ENCODE measurements around the gene TEAD3. TPM values are rescaled to one million over a fixed set of nuclear protein-coding genes. Genes with fewer than 3 reads are reported as not detected.

Gene TEAD3
- total RNA-seq, 4 donors from 2014 or later: 39.0 to 55.4 (median 51.5) TPM

DNA sequence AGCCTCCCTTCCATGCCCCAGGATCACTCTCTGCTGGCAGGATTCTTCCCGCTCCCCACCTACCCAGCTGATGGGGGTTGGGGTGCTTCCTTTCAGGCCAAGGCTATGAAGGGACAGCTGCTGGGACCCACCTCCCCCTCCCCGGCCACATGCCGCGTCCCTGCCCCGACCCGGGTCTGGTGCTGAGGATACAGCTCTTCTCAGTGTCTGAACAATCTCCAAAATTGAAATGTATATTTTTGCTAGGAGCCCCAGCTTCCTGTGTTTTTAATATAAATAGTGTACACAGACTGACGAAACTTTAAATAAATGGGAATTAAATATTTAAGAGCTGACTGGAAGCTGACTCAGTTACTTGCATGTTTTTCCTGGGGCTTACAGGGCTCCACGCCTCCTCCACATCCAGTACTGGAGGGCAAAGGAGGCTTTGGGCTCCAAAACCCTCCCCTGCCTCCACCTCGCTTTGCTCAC is 69.0 kb downstream of the TEAD3 start:
- H3K36me3 ChIP-seq: peaks cover 44% of the 10 kb centered on the region
- no peak overlapping the region for H3K27ac ChIP-seq
- no peak for TF ChIP-seq POLR2A (IDR thresholded peaks at IDR 0.05)
- no peak for TF ChIP-seq EP300 (IDR thresholded peaks at IDR 0.05)
- no peak for TF ChIP-seq CTCF (IDR thresholded peaks at IDR 0.05)
- no peak for TF ChIP-seq POLR2AphosphoS5 (IDR thresholded peaks at IDR 0.05)
- no peak overlapping the region for H3K4me3 ChIP-seq
- 93% methylated on average over 9 of the region's 9 CpGs for WGBS
- no peak for DNase-seq (ENCODE audit: low spot score in 2 of 2)
- no peaks in the 10 kb centered on the region for H3K4me1 ChIP-seq
- H3K9me3 ChIP-seq: peaks cover 7% of the 10 kb centered on the region
- no peaks in the 10 kb centered on the region for H3K27me3 ChIP-seq

- Histone ChIP-seq H3K36me3 (peaks cover 46% of the 10 kb centered on the region), H3K27me3 (no peaks in the 10 kb centered on the region), H3K4me3 (no peak overlapping the region), H3K9me3 (peaks cover 7% of the 10 kb centered on the region), H3K27ac (no peak overlapping the region), H3K4me1 (no peaks in the 10 kb centered on the region)
- TF ChIP-seq POLR2A (IDR thresholded peaks at IDR 0.05) (no peak), CTCF (IDR thresholded peaks at IDR 0.05) (no peak), POLR2AphosphoS5 (IDR thresholded peaks at IDR 0.05) (no peak), EP300 (IDR thresholded peaks at IDR 0.05) (no peak)
- no peak for DNase-seq (ENCODE audit: low spot score in 2 of 2)
- WGBS: 90% methylated on average over 2 of the region's 5 CpGs
These were observed 69.4 kb downstream of the TEAD3 start for GRCh38 chr6:35427435-35427834.

- TF ChIP-seq POLR2AphosphoS5 (IDR thresholded peaks at IDR 0.05) (no peak), EP300 (IDR thresholded peaks at IDR 0.05) (no peak), CTCF (IDR thresholded peaks at IDR 0.05) (no peak), POLR2A (IDR thresholded peaks at IDR 0.05) (no peak)
- no peak for DNase-seq (ENCODE audit: low spot score in 2 of 2)
- peaks cover 57% of the 10 kb centered on the region for H3K36me3 ChIP-seq
- H3K4me3 ChIP-seq: no peak overlapping the region
- peaks cover 7% of the 10 kb centered on the region for H3K9me3 ChIP-seq
- no peaks in the 10 kb centered on the region for H3K27me3 ChIP-seq
- no peak overlapping the region for H3K27ac ChIP-seq
- WGBS: 81% methylated on average over 8 of the region's 8 CpGs
- H3K4me1 ChIP-seq: no peaks in the 10 kb centered on the region
These were observed 70.8 kb downstream of the TEAD3 start for GRCh38 chr6:35426074-35426473.

DNA sequence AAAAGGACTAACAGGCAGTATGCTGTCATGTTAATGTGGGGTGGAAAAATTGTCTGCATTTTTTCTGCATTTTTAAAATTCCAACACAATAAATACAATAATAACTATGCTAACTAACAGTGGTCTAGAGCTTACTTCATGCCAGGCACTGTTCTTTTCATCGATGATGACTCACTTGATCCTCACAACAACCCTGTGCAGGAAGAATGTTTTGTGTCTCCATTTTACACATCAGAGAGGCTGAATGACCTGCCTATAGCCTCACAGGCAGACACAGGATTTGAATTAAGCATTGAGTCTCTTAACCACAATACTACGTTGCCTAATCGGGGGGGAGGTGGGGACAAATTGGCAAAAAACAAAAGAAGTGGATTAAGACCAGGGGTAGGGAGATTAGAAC is 71.6 kb downstream of the TEAD3 start:
- H3K9me3 ChIP-seq: peaks cover 7% of the 10 kb centered on the region
- DNase-seq (ENCODE audit: low spot score in 2 of 2): no peak
- WGBS: 69% methylated on average over 3 of the region's 3 CpGs
- no peaks in the 10 kb centered on the region for H3K27me3 ChIP-seq
- no peaks in the 10 kb centered on the region for H3K4me1 ChIP-seq
- H3K27ac ChIP-seq: no peak overlapping the region
- H3K4me3 ChIP-seq: no peak overlapping the region
- H3K36me3 ChIP-seq: peaks cover 58% of the 10 kb centered on the region
- no peak for TF ChIP-seq POLR2A (IDR thresholded peaks at IDR 0.05)
- no peak for TF ChIP-seq CTCF (IDR thresholded peaks at IDR 0.05)
- no peak for TF ChIP-seq EP300 (IDR thresholded peaks at IDR 0.05)
- TF ChIP-seq POLR2AphosphoS5 (IDR thresholded peaks at IDR 0.05): no peak

Other genes starting within 250 kb of the TEAD3 start
- gene ZNF76, start 237.3 kb downstream of the TEAD3 start, total RNA-seq: 10 to 100 TPM; 19.6 to 52.5 (median 27.5) TPM
- 10 to 100 TPM; 28.0 to 99.9 (median 35.5) TPM for gene DEF6, start 199.3 kb downstream of the TEAD3 start, total RNA-seq
- 10 to 100 TPM; 23.4 to 31.4 (median 26.9) TPM for gene PPARD, start 154.5 kb downstream of the TEAD3 start, total RNA-seq
- gene FANCE, start 44.7 kb downstream of the TEAD3 start, total RNA-seq: 10 to 100 TPM; 20.6 to 25.6 (median 21.6) TPM
- 1,000 to 10,000 TPM; 1,092 to 2,148 (median 1,858) TPM for gene RPL10A, start 28.7 kb downstream of the TEAD3 start, total RNA-seq
- under 1 TPM in 2 of 4 donors, not detected in 2; 0.72 to 0.83 TPM for gene TULP1, start 15.8 kb upstream of the TEAD3 start, total RNA-seq
- 100 to 1,000 TPM; 198 to 321 (median 244) TPM for gene FKBP5, start 191.8 kb upstream of the TEAD3 start, total RNA-seq
- gene ARMC12, start 240.0 kb upstream of the TEAD3 start, total RNA-seq: 1 to 10 TPM in 1 of 4 donors, under 1 TPM in 2, not detected in 1; 0.53 to 1.2 (median 0.55) TPM